GM18505 (cell line): Measurements from ENCODE around the gene LRRC36.

Experiments used
- ATAC-seq: cut with Tn5 transposase; IDR thresholded peaks from one replicate; pipeline ENCODE4 v1.9.1; 2021; ENCODE audit not compliant: unreplicated experiment
- POLR2A ChIP-seq: IDR thresholded peaks from 4 replicates; pipeline ENCODE4 v1.6.1; 2011; ENCODE audit warnings: borderline replicate concordance; ENCODE audit not compliant: insufficient read depth, insufficient read length; ENCODE audit errors: extremely low read depth

Gene LRRC36

DNA sequence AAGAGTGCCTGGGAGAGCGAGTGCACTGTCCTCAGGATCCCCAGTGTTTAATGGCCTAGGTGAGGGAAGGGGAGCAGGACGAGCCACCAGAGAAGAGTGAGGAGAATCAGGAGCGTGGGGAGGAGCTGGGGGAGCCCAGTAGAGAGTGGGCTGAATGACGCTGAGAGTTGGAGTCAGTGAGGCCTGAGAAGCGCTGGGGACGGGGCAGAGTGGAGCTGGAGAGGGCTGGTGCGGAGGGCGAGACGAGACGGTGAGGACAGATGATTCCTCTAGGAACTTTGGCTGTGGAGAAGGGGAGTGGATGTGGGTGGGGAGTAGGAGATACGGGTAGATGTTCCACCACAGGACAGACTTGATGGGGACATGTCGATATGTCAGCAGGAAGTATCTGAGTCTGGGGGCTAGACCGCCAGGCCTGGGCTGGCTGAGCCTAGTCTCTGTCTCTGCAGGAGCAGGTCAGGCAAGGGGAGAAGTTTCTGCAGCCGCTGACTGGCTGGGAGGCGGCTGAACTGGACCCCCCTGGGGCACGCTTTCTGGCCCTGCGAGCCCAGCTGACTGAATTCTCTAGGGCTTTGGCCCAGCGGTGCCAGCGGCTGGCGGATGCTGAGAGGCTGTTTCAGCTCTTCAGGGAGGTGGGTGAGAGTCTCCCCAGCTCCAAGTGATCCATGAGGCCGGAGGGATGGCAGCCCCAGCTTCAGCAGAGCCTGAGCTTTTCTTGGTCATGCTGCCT lies 42.6 kb upstream of the LRRC36 start:
- no peak for ATAC-seq
- no peak for TF ChIP-seq POLR2A

DNA sequence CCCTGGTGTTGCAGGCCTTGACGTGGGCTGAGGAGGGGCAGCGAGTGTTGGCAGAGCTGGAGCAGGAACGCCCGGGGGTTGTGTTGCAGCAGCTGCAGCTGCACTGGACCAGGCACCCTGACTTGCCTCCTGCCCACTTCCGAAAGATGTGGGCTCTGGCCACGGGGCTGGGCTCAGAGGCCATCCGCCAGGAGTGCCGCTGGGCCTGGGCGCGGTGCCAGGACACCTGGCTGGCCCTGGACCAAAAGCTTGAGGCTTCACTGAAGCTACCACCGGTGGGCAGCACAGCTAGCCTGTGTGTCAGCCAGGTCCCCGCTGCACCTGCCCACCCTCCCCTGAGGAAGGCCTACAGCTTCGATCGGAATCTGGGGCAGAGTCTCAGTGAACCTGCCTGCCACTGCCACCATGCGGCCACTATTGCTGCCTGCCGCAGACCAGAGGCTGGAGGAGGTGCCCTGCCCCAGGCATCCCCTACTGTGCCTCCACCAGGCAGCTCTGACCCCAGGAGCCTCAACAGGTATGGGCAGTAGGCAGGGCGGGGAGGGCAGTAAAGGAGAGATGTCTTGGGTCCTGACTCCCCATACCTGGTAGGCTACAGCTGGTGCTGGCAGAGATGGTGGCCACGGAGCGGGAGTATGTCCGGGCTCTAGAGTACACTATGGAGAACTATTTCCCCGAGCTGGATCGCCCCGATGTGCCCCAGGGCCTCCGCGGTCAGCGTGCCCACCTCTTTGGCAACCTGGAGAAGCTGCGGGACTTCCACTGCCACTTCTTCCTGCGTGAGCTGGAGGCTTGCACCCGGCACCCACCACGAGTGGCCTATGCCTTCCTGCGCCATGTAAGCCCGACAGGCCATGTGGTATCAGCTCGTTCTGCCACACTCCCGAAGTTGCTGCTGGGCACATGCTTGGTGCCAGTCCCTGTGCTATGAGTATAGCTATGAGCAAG lies 41.6 kb upstream of the LRRC36 start:
- TF ChIP-seq POLR2A: no peak
- no peak for ATAC-seq

DNA sequence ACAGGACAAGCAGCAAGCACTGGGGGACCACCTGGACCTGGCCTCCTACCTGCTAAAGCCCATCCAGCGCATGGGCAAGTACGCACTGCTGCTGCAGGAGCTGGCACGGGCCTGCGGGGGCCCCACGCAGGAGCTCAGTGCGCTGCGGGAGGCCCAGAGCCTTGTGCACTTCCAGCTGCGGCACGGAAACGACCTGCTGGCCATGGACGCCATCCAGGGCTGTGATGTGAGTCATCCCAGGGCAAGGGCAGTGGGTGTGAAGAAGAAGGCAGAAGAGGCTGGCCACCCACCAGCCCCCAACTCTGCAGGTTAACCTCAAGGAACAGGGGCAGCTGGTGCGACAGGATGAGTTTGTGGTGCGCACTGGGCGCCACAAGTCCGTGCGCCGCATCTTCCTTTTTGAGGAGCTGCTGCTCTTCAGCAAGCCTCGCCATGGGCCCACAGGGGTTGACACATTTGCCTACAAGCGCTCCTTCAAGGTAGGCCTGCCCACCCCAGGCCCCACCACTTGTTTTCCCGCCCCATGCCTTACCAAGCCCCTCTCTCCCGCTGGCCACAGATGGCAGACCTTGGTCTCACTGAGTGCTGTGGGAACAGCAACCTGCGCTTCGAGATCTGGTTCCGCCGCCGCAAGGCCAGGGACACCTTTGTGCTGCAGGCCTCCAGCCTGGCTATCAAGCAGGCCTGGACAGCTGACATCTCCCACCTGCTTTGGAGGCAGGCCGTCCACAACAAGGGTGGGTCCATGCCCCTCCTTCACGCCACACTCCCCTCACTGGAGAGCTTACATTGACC lies 40.0 kb upstream of the LRRC36 start:
- no peak for ATAC-seq
- TF ChIP-seq POLR2A: no peak

DNA sequence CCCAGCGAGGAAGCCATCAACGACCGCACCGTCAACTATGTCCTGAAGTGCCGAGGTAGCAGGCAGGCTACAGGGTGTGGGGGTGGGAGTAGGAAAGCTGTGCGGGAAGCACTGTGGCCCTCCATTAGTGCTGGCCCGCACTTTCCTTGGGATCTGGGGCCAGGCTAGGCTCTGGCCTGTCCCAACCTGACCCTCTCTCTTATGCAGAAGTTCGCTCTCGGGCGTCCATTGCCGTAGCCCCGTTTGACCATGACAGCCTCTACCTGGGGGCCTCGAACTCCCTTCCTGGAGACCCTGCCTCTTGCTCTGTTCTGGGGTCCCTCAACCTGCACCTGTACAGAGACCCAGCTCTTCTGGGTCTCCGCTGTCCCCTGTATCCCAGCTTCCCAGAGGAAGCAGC lies 38.7 kb upstream of the LRRC36 start:
- no peak for ATAC-seq
- no peak for TF ChIP-seq POLR2A

DNA sequence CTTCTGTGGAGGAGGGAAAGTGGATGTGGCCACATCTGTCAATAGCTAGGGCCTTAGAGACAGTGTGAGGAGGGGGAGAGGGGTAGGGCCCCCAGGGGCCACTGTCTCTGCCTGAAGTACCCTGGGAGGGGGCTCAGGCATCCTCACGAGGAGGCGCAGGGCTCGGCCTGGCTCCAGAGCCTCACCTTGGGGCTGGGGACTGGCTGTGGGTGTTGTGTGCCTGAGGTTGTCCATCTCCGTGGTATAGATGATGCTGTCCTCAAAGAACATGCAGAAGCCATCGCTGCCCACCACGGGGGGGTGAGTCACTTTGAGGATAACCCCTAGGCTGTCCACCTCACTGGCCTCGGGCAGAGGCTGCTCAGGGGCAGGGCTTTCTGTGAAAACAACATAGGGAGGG lies 35.2 kb upstream of the LRRC36 start:
- TF ChIP-seq POLR2A: no peak
- no peak for ATAC-seq

DNA sequence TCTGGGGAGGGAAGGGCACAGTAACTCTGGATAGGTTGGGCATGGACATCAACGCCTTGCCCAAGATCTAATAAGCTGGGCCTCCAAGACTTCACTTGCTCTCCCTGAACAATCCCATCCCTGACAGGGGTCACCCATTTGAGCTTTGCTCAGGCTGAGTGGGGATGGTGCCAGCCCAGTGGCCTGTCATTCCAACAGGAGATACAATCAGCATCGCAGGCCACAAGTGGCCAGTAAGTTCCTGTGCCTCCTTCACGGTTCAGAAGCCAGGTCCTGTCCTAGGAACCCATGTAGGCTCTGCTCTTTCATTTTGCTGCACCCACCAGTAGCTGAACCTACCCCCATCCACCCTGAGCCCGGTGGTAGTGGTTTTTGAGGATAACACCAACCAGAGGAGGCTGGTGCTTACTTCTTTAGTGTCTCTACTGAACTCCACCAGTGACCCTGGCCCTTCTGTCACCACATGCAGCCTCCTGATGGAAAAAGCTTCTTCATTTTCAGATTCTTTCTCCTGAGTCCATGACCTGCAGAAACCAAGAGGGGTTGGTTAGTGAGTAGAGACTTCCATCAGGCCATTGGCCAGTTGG lies 32.4 kb upstream of the LRRC36 start:
- TF ChIP-seq POLR2A: no peak

DNA sequence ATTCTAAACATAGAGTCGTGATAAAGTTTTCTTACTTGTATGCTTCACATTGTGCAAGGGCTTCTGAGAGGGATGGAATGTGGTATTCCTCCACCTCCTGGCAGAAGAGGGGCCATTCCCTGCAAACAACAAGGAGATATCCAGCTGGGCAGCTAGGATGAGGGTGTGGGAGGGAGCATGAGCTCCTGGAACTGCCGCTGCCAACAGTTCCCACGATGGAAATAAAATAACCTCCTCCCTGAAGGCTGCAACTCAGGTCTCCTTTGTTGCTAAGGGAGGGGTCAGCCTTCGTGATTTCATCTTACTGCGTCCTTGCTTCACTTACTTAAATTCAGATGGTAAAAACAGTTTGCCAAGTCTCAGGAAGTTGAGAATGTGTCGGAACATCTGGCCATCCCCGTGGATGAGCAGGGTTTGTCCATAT lies 31.7 kb upstream of the LRRC36 start:
- ATAC-seq: no peak

More for the DNA sequence above, 32.4 kb upstream of the LRRC36 start:
- no peak for ATAC-seq

DNA sequence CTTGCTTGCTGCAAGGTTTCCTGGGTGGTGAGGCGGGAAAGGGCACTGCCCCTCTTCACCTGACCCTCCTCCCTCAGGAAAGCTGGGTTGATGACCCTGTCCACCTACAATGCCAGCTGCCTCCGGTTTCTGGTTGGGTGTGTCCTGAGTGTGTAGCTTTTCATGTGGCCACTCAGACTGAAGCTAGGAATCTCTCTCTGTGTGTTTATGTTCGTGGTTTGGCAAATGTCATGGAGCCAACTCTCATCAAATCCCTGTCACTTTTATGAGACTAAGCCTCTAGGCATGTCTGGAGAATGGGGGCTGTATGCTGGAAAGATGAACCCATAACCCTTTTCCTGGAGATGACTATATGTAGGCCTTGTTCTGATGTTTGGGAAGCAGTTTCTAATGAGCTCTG lies 30.2 kb upstream of the LRRC36 start:
- TF ChIP-seq POLR2A: no peak
- no peak for ATAC-seq

More for the DNA sequence above, 31.7 kb upstream of the LRRC36 start:
- TF ChIP-seq POLR2A: no peak

DNA sequence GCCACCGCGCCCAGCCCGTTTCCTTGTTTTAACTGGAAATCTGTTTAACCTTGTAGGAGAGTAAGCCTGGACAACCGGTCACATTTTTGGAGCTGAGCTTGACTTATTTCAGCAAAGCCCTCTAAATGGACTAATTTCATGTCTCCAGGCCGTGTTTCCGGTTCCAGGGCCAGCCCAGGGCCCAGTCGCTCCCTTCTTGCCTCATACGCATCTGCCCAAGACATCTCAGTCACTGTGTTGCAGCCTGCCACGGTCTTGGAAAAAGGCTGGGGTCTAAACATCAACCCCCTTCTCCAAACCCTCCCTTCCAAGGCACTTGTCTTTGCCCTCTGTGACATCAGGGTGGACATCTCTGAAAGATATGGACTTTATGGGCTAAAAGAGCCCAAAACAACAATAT lies 28.3 kb upstream of the LRRC36 start:
- ATAC-seq: no peak
- TF ChIP-seq POLR2A: no peak

DNA sequence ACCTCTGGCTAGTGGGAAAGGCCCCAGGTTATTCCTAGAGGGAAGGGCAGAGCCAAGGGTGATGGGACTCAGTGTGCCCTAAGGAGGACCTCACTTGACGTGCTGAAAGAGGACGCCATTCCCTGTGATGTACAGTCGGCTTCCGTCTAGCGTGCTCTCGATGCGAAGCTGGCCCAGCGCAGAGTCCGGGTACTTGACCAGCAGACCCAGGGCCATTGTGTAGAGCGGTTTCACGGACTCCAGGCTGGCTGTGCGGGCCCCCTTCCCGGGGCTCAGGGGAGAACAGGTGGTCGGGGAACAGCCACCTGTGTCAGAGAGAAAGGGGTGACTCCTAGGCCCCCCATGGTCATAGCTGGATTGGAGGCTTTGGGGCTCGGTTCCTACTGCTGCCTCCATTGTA lies 27.3 kb upstream of the LRRC36 start:
- no peak for TF ChIP-seq POLR2A
- no peak for ATAC-seq

DNA sequence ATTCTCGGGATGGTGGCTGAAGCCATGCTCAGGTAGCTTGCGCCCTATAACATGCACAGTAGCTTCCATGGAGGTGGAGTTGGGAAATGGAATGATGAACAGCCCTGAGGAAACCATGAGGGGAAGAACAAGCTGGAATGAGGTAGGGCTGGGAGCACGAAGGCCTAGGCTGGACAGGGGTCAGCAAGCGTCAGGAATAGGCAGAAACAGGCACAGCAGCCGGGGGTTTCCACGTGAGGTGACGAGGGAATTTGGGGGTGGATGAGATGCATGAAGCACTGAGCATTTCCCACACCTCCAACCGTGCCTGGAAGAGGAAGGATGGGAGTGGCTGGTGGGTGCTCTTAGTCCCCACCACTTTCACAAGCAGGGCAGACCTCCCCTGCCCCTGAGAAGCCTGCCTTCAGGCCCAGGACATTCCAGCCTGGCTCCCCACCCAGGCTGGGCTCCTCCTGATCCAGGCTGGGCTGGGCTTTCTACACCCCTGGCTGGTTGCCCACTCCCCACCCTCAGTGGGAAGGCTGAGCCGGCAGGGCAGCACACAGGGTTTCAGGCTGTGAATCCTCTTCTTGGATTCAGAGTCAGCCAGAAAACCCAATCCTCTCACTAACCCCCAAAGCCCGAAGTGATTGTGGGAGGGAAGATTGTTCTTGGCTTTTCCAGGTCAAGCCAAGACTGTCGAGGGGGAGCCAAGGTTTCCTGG lies 25.4 kb upstream of the LRRC36 start:
- no peak for ATAC-seq
- TF ChIP-seq POLR2A: no peak

DNA sequence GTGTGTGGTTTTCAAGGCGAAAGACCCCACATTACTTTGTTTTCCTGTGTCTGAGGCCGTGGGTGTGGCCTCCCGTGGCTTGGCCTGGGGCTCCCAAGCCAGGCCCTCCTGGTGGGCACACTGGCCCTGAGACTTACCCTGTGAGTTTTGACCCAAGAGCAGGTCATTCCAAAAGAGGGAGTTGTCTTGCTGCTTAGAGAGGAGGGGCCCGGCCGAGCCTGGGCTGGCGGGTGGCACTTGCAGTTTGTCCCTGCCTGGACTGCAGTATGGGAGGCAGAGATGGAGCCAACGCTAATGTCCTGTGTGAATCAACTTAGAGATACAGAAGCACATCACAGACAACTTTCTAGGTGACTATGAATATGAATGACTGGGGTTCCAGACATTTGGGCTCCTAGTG lies 24.5 kb upstream of the LRRC36 start:
- no peak for ATAC-seq
- no peak for TF ChIP-seq POLR2A

DNA sequence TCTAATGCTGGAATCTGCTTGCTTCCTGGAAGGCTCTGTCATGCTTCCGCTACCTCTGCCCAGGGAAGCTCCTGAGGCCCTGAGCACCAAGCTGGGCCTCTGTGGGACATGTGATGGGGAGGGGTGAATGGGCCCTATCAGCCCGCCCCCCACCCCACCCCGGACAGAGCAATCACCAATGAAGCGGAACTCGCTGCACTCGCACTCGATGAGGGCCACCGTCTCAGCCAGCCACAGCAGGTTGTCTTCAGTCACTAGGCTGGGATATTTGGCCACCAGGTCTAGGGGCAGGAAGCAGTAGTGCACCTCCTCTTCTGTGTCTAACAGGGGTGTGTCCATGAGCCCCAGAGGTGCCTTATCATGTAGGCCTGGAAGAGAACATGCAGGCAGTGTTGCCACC lies 23.6 kb upstream of the LRRC36 start:
- ATAC-seq: no peak
- TF ChIP-seq POLR2A: no peak

DNA sequence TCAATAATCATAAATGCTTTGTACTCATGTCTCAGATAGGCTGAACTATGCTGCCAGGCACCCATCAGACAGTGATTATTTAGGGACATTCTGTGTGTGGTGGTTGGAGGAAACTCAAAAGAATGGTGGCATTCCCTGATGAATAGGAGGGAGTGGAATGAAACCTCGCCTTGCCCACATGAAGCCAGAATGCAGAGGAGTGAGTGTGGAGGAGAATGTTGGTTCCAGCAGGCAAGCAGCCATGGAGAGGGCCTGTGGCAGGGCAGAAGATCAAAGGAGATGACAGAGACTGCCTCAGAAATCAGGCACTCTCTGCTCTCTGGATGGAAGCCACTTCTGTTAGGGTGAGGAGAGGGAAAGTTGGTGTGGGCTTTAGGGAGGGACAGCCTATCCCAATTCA lies 22.6 kb upstream of the LRRC36 start:
- no peak for TF ChIP-seq POLR2A
- no peak for ATAC-seq
